CD4-positive, alpha-beta T cell treated with Interleukin-12 subunit alpha and Interleukin-12 subunit beta, for 1 hour (primary cell): ENCODE results near the gene ATF3.

Experiments
- DNase-seq: peaks from one replicate; pipeline ENCODE4 v3.0.0-alpha.2; 2020

Gene ATF3

DNA sequence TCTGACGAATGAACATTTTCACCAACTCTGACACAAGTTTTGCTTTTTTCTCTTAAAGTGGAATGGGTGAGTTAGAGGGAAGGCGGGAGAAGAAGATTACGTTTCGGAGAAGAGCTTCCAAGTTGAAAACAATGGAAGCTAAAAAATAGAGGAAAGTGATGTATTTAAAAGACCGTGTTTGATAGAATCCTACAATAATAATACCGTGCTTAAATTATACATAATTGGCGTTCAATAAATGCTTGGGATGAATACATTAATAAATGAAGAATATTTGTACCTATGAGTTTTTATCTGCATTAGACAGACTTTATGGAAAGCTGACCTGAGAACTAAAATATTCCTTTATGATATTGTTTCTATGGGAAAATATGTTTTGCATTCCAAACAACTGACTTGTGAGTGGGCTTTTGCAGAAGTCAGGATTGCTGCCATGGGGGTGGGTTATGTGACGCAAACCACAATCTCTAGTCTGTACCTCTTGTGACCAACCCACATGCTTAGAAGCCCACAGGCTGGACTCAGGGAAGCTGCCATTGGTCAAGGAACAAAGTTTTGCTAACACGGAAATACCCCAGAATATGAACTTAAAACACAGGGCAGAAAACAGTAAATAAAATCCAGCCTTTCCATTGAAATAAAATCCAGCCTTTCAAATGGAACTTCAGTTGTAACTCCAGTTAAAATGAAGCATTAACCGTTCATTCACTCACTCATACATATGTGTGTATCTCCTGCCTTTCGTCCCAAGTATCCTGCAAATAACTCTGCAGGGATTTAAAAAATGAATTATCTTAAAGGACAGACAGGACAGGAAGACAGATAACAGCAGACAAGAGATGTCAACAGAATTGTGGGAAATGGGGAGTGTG is 21.3 kb upstream of the ATF3 start:
- no peak for DNase-seq

DNA sequence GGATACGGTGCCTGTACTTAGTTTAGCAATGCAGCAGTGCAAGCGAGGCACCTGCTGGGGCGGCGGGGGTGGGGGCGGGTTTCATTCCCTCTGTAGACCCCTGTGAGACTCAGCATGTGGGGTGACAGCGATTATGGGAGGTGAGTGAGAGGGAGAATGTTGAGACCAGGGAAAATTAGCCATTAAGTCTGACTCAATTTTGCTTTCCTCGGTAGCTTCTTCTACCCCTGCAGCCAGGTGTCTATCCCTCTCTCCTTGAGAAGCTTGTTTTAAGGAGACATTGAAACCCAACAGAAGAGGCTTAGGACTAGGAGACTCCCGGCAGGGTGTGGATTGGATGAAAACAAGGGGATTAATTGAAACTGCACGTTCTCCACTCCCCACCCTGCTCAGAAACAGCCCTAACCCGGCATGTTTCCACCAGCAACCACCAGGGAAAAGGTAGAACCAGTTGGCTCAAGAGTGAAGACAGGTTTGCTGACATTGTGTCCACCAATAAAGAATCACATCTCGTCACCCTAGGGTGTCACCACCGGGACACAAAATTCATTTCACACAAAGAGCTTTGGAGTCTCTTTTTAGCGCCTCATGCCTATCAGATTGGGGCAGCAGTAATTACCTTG is 20.6 kb upstream of the ATF3 start:
- no peak for DNase-seq

DNA sequence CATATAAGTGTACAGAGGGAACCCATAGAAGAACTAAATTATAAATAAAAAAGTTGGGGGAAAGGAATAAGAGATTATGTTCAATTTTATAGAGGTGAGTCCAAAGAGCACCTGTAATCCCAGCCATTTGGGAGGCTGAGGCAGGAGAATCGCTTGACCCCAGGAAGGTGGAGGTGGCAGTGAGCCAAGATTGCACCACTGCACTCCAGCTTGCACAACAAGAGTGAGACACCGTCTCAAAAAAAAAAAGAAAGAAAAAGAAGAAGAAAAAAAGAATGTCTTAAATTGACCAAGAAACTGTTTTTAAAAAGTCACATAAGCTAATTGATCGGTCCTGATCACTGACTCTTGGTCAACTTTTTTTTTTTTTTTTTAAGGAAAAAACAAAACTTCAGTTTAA is 19.1 kb upstream of the ATF3 start:
- DNase-seq, result no peak

DNA sequence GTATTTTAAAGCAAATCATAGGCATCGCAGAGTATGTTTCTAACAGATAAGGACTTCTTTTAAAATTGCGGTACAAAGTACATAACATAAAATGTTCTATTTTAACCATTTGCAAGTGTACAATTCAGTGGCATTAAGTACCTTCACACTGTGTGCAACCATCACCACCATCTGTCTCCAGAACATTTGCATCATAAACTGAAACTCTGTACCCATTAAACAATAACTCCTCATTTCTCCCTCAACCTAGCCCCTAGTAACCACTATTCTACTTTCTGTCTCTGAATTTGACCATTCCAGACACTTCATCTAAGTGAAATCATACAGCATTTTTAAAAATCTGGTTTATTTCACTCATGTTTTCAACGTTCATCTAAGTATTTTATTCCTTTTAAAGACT is 16.6 kb upstream of the ATF3 start:
- DNase-seq, result no peak

DNA sequence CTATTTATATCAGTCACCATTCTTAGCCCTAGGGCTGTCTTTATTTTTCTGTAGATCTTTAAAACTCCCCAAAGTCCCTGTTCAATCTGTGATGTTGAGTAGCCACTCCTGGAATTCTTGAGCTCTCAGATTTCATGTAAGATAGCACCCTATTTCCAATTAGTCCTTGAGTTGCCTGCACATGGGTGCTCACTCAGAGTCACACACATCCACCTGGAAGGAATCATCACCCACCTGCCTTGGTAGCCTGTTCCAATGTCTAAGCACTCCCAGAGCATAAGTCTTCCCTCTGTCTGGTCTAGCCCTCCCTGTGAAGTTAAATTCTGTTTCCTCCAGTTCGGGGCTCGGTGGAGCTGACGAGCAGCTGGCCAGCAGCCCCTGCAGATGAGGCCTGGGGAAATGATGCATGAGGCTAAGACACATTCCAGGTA is 14.7 kb upstream of the ATF3 start:
- DNase-seq, result no peak

DNA sequence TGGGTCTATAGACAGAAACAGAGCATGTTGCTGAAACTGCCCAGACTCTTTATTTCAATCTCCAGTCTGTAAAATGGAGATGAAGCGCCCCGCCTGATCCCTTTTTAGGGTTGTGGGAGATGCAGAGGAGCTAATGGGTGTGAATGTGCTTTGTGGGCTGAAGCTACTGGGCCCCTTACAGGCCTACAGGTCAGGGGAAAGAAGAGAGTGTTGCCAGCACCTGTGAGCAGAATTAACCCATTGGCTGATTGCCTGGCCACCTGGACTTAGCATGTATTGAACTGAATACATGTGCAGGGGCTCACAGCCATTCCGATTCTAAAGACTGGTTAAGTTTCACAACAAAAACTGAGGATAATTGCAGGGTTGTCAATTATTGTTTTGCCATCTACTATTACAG is 13.9 kb upstream of the ATF3 start:
- DNase-seq, result no peak

DNA sequence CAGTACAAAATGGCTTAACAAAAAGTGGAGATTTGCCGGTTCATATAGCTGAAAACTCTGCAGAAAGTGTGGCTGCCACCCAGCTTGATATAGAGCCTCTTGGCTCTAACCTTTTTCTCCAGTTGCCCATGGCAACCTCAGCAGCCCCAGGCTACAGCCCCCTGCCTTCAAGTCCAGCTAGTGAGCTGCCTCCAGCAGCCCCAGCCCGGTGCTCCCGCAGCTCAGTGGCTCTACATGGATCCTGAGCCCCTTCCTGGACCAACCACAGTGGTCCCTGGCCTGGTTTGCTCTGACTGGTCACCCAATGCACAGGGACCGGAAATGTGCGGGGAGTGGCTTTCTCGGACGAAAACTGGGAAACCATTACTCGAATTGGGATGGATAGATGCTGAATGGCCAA is 13.3 kb upstream of the ATF3 start:
- no peak for DNase-seq

DNA sequence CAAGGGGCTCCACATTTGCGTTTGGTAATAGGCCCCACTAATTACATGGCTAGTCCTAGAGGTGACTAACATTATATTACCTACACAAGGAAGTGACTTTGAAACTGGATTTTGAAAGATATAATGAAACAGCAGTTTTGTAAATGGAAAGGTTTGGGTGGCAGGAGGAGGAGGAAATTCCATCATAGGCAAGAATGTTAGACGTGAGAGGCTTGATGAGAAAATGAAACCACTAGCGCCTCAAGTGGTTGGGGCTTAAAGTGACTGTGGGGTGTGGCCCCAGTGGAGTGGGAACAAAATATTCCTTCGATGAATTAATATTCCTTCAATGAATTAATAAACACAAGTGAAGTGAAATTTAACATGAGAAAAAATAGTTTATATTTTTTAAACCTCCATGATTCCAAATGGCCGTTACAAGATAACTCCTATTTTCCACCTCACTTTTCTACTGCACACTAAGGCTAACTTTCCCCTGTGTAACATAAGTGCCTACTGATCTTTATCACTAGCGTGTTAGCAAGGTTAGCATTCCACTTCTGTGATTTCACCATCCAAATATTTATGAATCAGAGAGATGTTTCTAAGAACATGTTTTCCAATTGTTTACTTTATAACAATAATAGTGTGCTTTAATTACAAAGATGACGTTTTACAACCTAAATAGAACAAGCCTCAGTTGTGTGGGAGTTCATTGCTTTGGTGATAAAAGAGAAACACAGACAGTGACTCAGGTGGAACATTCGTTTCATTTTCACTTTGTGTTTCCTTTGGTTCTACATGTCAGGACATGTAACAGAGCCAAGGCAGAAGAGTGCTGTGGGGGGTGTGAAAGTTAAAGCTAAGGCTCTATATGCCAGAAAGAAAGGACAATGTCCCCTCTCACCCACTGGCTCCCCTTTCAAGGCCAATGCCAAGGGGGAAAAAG is 12.5 kb upstream of the ATF3 start:
- peak; percentile 81 for DNase-seq

DNA sequence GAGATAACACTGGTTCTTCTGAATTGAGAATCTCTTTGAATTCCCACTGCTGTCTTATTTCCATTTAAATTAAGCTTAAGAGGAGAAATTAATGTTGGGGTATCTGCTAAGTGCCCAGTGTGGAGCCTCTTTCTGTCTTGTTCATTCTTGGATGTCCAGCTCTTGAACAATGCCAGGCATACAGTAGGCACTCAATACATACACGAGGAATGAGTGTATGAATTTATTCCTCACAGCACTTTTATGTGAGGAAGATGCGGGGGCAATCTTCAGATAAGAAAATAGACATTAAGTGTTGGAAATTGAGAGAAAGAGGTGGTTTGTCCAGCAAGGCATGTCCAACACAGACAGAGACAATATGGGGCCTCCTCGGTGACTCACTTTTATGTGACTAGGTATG is 11.8 kb upstream of the ATF3 start:
- DNase-seq, result no peak

DNA sequence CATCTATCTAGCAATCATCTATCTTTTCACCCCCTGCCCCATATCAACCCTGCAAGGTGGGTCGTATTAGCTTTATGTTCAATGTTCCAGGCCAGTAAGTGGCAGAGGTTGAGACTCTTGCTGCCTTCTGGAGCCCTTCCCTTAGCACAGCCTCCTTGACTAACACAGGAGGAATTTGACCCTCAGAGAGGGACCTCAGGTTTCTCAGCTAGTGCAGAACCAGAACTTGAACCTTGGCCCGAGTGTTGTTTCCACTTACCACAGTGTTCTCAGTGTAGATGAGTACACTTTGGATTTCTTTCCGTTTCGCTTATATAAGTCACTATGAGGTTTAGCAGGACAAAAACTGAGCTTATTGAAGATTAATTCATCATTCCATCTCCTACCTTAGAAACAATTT is 11.1 kb upstream of the ATF3 start:
- DNase-seq, result no peak

DNA sequence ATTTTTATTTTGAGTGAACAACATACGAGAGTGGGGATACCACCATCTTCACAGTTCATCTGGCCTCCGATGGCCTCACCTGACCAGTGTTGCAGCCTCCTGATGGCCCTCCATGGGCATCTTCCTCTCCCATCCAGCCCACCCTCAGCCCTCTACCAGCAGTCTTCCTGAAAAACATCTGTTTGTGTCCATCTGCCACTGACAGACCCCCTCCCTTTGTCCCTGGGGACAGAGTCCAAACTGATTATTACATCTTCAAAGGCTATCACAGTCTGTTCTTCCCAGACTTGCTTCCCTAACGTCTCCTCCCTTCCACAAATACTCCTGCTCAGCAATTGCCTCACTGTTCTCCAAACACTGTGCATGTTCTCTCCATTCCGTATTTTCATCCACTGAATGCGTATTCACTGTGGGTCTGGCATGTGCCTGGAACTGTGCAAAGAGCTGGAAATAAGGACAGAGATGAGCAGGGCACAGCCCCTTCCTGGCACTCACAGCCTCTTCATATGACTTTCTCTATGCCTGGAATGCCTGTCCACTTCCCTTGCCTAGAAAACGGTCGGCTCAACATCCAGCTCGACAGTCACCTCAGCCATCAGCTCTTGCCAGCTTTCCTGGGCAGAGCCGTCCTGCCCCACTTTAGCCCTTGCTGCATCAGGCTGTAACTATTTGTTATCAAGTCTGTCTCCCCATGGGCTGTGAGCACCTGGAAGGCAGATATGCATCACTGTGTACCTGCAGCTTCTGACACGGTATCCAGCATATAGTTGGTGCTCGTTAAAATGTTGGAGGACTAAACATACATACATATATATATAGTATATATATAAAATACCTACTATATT is 8.3 kb upstream of the ATF3 start:
- DNase-seq, result no peak

DNA sequence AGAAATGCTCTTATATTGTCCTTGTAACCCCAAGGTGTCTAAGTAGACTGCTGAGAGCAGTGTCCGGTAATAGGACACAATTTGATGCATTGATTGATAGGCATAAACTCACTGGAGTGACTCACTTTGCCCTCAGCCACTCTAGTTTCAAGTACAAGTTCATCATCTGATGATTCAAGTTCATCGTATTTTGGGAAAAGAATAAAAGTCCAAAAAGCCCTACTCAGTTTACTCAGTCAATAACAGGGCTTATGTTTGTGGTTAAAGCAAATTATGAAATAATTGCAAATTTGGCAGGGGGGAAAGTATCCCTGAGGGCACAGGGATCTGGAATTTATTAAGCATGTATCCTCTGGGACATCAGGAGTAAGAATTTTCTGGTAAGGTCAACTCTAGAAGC is 7.6 kb upstream of the ATF3 start:
- DNase-seq, result no peak

DNA sequence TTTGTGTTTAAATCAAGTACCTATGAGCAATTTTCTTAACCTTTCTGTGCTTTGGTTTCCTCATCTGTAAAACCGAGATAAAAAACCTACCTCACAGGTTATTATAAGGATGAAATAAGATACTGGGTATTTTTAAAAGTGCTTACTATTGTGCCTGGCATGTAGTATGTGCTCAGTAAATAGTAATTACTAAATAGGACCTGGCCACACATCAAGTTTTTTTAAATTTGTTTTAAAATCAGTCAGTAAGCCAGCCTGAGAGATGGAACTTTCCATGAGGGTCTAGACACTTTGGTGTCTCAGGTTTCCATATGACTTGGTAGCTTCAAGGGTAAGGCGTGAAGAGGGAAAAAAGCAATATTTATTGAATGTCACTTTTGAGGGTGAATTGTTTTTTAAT is 7.0 kb upstream of the ATF3 start:
- no peak for DNase-seq

DNA sequence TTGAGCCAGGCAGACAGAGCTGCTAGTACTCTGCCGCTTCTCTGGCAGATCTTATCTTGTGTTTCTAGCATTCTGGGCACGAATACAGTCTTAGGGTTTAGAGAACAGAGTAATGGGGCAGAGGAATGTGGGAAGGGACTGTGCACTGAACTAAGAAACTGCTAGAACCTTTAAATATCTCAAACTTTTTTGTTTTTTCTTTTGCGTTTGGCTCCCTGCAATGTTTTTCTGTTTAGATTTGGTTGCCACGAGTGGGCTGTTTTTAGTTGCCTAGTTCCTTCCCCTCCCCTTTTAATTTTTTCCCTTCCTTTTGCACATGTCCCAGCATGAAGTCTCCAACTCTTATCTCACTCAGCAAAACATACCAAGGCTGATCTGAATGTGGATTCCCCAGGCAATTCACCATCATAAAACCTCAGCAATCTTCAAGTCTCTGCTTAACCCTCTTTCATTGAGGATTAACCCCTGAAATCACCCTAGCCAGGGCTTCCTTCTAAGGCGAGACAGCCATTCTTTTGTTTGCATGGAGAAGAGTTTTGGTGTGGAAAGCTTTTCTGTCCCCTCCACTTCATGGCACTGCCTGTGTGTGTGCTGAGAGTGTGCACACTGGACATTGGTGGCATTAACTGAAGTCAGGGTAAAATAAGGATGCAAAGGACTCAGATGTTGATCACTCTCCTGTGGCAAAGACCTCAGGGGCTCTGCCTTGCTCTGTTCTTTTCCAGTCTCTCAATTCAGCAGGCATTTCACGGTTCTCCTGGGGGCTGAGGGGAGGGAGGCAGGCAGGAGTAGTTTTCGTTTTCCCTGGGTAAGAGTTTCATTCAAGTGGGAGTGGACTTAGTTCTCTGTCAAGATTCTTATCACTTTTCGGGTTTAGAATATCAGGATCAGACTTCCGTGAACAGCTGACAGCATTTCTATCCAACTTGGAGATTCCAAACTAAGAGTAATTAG is 2.8 kb upstream of the ATF3 start:
- no peak for DNase-seq

DNA sequence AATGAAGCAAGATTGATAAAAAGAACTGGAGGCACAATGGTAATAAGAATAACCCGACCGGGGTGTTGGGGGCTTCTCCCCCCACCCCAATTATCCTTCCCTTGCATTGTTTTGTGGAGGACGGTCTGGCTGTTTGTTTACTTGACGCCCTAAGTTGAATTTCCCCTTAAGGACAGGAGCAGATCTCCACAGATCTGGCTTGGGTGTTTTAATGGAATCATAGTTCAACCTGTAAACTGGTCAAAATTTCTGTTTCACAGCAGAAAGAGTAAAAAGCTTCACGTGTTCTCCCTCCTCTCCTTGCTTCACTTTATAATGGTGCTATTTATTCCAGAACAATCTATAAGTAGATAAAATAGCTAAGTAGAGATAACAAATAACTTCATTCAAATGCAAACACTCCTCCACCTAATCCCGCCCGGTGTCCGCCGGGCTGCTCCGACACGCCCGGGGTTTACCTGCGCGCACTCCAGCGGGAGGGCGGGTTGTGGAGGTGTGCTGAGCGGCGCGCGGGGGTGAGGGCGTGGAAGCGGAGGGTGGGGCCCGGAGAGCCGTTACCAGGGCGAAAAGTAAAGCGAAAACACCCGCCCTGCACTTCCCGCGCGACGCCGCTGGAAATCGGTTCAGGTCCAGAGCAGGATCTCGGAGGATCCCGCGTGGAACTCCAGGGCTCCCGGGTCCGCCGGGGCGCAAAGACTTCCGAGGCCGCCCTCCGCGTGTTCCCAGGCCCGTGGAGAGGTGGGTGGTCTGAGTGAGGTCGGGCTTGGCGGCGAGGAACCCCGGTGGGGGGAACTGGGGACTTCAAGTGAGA is 2.0 kb upstream of the ATF3 start:
- DNase-seq, result peak; percentile 78

DNA sequence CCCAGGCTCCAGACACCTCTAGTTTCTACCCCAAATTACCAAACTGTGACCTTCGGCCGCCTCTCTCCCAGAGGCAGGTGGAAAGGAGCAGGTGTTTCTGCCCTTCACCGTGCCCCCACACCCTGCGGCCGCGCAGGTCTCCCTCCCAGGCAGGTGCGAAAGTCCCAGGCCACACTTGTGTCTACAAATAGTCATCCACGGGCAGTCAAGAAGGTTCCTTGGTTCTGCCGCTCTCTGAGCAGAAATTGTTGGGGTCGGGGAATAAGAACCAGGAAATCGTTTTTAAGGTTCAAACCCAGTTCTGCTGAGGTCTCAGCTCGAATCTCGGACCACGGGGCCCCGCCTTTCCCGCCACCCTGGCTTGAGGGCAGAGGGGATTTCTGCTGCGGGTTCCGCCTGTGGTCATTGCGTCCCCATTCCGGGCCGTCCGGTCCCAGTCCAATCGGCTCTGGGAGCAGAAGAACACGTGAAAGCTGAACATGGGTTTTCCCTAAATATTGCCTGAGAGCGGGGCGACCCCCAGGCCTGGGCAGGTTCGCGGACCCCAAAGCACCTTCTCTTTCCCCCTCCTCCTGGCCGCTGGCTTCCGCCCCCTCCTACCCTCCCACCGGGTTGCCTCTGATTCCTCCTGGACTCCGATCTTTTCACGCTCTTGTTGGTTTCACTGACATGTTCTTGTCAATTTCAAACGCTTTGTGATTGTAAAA is 1.2 kb upstream of the ATF3 start:
- peak; percentile 53 for DNase-seq

DNA sequence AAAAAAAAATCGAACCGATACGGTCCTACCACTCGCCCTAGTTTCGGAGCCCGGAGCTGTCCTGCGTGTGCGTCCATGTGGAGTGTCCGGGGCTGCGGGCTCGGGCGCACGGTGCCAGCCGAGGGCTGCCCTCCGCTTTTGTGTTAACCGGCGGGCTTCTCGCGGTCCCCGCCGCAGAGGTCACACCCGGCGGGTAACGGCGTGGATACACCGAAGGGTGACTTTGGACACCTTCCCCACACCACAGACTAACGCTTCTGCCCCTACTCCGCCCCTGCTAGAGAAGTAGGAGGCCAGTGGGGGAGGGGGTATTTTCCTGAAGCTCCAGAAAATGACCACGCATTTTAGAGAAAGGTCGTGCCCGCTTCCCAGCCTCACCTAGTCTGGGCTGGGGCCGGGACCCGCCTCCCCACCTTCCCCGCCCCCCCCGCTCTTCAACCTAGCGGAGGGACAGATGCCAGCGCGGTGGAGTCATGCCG is 609 bp upstream of the ATF3 start:
- no peak for DNase-seq

DNA sequence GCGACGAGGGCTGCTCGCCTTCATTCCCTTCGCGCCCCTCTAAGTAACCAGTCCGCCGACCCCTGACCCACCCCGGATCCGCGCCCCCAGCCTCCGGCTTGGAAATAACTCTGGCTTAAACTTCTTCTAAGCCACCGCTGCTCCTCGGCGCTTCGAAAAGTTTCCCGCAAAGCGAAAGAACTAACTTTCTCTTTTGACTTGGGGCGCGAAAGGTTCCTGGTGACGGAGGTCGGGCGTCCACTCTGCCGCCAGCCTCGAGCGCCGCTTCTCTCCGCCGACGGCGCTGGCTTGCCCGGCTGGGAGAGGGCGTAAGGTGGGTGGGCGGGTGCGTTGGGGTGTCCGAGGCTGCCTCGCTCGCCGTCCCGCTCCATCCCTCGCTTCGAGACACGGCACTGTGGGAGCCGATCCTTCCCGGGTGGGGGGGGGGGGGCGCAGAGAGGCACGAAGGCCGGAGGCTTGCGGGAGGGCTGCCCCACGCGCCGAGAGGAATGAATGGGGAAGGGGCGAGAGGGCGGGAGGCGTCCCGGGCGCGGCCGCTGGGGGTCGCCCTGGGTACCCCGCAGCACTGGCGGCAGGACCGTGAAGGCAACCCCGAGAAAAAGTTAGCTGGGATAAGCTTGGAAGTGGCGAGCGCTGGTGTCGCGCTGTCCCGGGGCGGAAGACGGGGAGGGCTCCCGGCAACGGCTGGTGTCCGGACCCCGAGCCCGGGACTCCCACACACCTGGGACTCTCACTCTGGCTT is 569 bp downstream of the ATF3 start:
- DNase-seq, result peak; percentile 59
